Neural cell (in vitro differentiated cells): ENCODE data around the gene THUMPD1. TPM values are rescaled to one million over a fixed set of nuclear protein-coding genes. Genes with fewer than 3 reads are reported as not detected.

Experiments
- H2AFZ ChIP-seq: fragments of 200-600, 300-800 bp; sonication (generic), shearing (Covaris generic); 2 replicates; pipeline ENCODE4 v1.6.0; 2014; ENCODE audit warnings: low read depth, mild to moderate bottlenecking, antibody characterized with exemption, low read length, moderate library complexity
- H3F3A ChIP-seq: fragments of 200-600 bp; shearing (Covaris generic); 2 replicates; pipeline ENCODE4 v1.6.1; 2016; ENCODE audit warnings: mild to moderate bottlenecking, moderate library complexity, mixed read lengths, antibody characterized with exemption, low read length; ENCODE audit not compliant: insufficient read depth, poor library complexity, severe bottlenecking
- H3K27ac ChIP-seq: fragments of 200-600, 300-800 bp; sonication (generic), shearing (Covaris generic); 2 replicates; pipeline ENCODE4 v1.5.1; 2014; ENCODE audit warnings: mild to moderate bottlenecking, low read length, moderate library complexity
- H3K27me3 ChIP-seq: fragments of 300-800, 200-600 bp; sonication (generic), shearing (Covaris generic); 2 replicates; pipeline ENCODE4 v1.6.0; 2014; ENCODE audit warnings: mild to moderate bottlenecking, low read depth, low read length, moderate library complexity; ENCODE audit not compliant: insufficient read depth
- H3K36me3 ChIP-seq: fragments of 300-800, 200-600 bp; sonication (generic), shearing (Covaris generic); 2 replicates; pipeline ENCODE4 v1.5.1; 2014; ENCODE audit warnings: mild to moderate bottlenecking, antibody characterized with exemption, low read length, moderate library complexity; ENCODE audit not compliant: insufficient read depth
- H3K4me2 ChIP-seq: fragments of 300-800, 200-600 bp; sonication (generic), shearing (Covaris generic); 2 replicates; pipeline ENCODE4 v1.6.0; 2014; ENCODE audit warnings: mild to moderate bottlenecking, low read length
- H3K4me3 ChIP-seq: fragments of 300-800, 200-600 bp; sonication (generic), shearing (Covaris generic); 2 replicates; pipeline ENCODE4 v1.5.1; 2014; ENCODE audit warnings: mild to moderate bottlenecking, low read length, moderate library complexity
- H3K79me2 ChIP-seq: fragments of 200-600 bp; shearing (Covaris generic); replicated peaks from 2 replicates; pipeline ENCODE4 v1.6.0; 2014; ENCODE audit warnings: mild to moderate bottlenecking, low read length, moderate library complexity; ENCODE audit not compliant: insufficient read depth
- H3K9ac ChIP-seq: fragments of 300-800, 200-600 bp; sonication (generic), shearing (Covaris generic); 2 replicates; pipeline ENCODE4 v1.6.1; 2016; ENCODE audit warnings: mild to moderate bottlenecking, low read length, mixed read lengths
- H3K9me2 ChIP-seq: fragments of 200-600 bp; shearing (Covaris generic); 2 replicates; pipeline ENCODE4 v1.6.1; 2016; ENCODE audit warnings: mild to moderate bottlenecking, low read length, mixed read lengths; ENCODE audit not compliant: insufficient read depth
- H3K9me3 ChIP-seq: fragments of 200-600, 300-800 bp; sonication (generic), shearing (Covaris generic); 2 replicates; pipeline ENCODE4 v1.6.1; 2016; ENCODE audit warnings: mild to moderate bottlenecking, mixed run types, low read length, moderate library complexity, mixed read lengths
- H4K20me1 ChIP-seq: fragments of 200-600 bp; shearing (Covaris generic); 2 replicates; pipeline ENCODE4 v1.6.1; 2016; ENCODE audit warnings: mild to moderate bottlenecking, mixed run types; ENCODE audit not compliant: insufficient read depth
- EP300 ChIP-seq: fragments of 450-650 bp; conservative IDR thresholded peaks from 2 replicates; pipeline ENCODE4 v1.6.1; 2014; ENCODE audit warnings: antibody characterized with exemption, mild to moderate bottlenecking, moderate library complexity; ENCODE audit not compliant: poor library complexity, severe bottlenecking
- EZH2 ChIP-seq: fragments of 200-600, 300-800 bp; shearing (Covaris generic), sonication (generic); IDR thresholded peaks from 2 replicates; pipeline ENCODE4 v1.6.1; 2014; ENCODE audit warnings: antibody characterized with exemption, low read length, borderline replicate concordance, mild to moderate bottlenecking; ENCODE audit not compliant: insufficient read depth, poor library complexity, severe bottlenecking
- MXI1 ChIP-seq: fragments of 450-650 bp; conservative IDR thresholded peaks from 2 replicates; pipeline ENCODE4 v1.6.1; 2014; ENCODE audit warnings: antibody characterized with exemption, mild to moderate bottlenecking; ENCODE audit not compliant: poor library complexity, severe bottlenecking
- POLR2AphosphoS5 ChIP-seq: IDR thresholded peaks from 2 replicates; pipeline ENCODE4 v1.6.1; 2012
- RAD21 ChIP-seq: fragments of 450-650 bp; conservative IDR thresholded peaks from 2 replicates; pipeline ENCODE4 v1.6.1; 2014; ENCODE audit warnings: antibody characterized with exemption, mild to moderate bottlenecking, moderate library complexity
- SMC3 ChIP-seq: fragments of 450-650 bp; conservative IDR thresholded peaks from 2 replicates; pipeline ENCODE4 v1.6.1; 2014; ENCODE audit warnings: antibody characterized with exemption, mild to moderate bottlenecking, moderate library complexity; ENCODE audit not compliant: poor library complexity
- TAF1 ChIP-seq: IDR thresholded peaks from 2 replicates; pipeline ENCODE4 v1.6.1; 2012; ENCODE audit warnings: low read depth
- polyA plus RNA-seq: library from polyadenylated mRNA; depleted of rRNA; stranded (reverse); fragments of >200 nt; gene quantifications from 2 replicates; pipeline ENCODE4 v1.2.3, GENCODE V29; 2014
- TF ChIP-seq, protein P1 (sequence below): IDR thresholded peaks from 2 replicates; pipeline ENCODE4 v1.6.1; 2012; ENCODE audit warnings: borderline replicate concordance
- TF ChIP-seq, protein P2 (sequence below): fragments of 450-650 bp; IDR thresholded peaks from 2 replicates; pipeline ENCODE4 v1.5.1; 2014; ENCODE audit warnings: antibody characterized with exemption, mild to moderate bottlenecking, moderate library complexity; ENCODE audit not compliant: poor library complexity, severe bottlenecking

THUMPD1 gene
- polyA plus RNA-seq, 1 donor from 2014 or later, result 57.1 TPM

DNA sequence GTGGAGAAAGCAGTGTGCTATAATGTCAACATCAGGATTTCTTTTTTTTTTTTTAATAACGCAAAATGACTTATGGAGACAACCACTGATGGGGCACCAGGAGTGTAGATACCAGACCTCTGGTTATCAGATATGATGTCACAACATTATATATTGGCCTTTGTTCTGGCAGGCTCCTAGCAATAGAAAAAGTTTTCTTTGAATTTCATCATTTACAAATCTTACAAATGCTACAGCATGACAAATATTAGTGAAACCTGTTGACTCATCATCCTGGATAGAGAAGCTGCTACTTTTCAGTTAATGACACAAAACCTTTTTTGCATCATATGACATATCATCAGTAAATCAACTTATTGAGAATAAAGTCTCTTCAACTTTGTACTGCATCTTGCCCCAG lies 6.1 kb downstream of the THUMPD1 start:
- TF ChIP-seq MXI1 (no peak), RAD21 (no peak), TAF1 (no peak), EP300 (no peak), SMC3 (no peak), POLR2AphosphoS5 (no peak), EZH2 (no peak)
- TF ChIP-seq, protein P1, sequence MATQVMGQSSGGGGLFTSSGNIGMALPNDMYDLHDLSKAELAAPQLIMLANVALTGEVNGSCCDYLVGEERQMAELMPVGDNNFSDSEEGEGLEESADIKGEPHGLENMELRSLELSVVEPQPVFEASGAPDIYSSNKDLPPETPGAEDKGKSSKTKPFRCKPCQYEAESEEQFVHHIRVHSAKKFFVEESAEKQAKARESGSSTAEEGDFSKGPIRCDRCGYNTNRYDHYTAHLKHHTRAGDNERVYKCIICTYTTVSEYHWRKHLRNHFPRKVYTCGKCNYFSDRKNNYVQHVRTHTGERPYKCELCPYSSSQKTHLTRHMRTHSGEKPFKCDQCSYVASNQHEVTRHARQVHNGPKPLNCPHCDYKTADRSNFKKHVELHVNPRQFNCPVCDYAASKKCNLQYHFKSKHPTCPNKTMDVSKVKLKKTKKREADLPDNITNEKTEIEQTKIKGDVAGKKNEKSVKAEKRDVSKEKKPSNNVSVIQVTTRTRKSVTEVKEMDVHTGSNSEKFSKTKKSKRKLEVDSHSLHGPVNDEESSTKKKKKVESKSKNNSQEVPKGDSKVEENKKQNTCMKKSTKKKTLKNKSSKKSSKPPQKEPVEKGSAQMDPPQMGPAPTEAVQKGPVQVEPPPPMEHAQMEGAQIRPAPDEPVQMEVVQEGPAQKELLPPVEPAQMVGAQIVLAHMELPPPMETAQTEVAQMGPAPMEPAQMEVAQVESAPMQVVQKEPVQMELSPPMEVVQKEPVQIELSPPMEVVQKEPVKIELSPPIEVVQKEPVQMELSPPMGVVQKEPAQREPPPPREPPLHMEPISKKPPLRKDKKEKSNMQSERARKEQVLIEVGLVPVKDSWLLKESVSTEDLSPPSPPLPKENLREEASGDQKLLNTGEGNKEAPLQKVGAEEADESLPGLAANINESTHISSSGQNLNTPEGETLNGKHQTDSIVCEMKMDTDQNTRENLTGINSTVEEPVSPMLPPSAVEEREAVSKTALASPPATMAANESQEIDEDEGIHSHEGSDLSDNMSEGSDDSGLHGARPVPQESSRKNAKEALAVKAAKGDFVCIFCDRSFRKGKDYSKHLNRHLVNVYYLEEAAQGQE, result no peak
- TF ChIP-seq, protein P2, sequence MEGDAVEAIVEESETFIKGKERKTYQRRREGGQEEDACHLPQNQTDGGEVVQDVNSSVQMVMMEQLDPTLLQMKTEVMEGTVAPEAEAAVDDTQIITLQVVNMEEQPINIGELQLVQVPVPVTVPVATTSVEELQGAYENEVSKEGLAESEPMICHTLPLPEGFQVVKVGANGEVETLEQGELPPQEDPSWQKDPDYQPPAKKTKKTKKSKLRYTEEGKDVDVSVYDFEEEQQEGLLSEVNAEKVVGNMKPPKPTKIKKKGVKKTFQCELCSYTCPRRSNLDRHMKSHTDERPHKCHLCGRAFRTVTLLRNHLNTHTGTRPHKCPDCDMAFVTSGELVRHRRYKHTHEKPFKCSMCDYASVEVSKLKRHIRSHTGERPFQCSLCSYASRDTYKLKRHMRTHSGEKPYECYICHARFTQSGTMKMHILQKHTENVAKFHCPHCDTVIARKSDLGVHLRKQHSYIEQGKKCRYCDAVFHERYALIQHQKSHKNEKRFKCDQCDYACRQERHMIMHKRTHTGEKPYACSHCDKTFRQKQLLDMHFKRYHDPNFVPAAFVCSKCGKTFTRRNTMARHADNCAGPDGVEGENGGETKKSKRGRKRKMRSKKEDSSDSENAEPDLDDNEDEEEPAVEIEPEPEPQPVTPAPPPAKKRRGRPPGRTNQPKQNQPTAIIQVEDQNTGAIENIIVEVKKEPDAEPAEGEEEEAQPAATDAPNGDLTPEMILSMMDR, result no peak
- Histone ChIP-seq H3F3A (no peaks in the 10 kb centered on the region), H3K9me2 (no peaks in the 10 kb centered on the region), H3K36me3 (peaks cover 10% of the 10 kb centered on the region), H3K9ac (no peak overlapping the region), H4K20me1 (peaks cover 4% of the 10 kb centered on the region), H3K9me3 (no peaks in the 10 kb centered on the region), H3K79me2 (peaks cover 9% of the 10 kb centered on the region), H3K27me3 (no peaks in the 10 kb centered on the region), H3K4me3 (no peak overlapping the region), H2AFZ (no peak overlapping the region), H3K4me2 (no peak overlapping the region), H3K27ac (no peak overlapping the region)

- TF ChIP-seq, protein P2, result no peak
- TF ChIP-seq MXI1 (no peak), POLR2AphosphoS5 (no peak), RAD21 (no peak), EZH2 (no peak), TAF1 (no peak), SMC3 (no peak), EP300 (no peak)
- TF ChIP-seq, protein P1, result no peak
- no peaks in the 10 kb centered on the region for H3K27me3 ChIP-seq
- no peaks in the 10 kb centered on the region for H3K9me2 ChIP-seq
- peaks cover 10% of the 10 kb centered on the region for H3K36me3 ChIP-seq
- H2AFZ ChIP-seq, result no peak overlapping the region
- H4K20me1 ChIP-seq, result no peaks in the 10 kb centered on the region
- no peak overlapping the region for H3K4me3 ChIP-seq
- no peaks in the 10 kb centered on the region for H3K9me3 ChIP-seq
- H3K4me2 ChIP-seq, result no peak overlapping the region
- peaks cover 2% of the 10 kb centered on the region for H3K79me2 ChIP-seq
- no peaks in the 10 kb centered on the region for H3F3A ChIP-seq
- H3K27ac ChIP-seq, result no peak overlapping the region
- H3K9ac ChIP-seq, result no peak overlapping the region
These were observed 6.8 kb downstream of the THUMPD1 start for GRCh38 chr16:20734782-20735181.
